ENCODE measurements around the gene STYX.

The STYX gene, protein sequence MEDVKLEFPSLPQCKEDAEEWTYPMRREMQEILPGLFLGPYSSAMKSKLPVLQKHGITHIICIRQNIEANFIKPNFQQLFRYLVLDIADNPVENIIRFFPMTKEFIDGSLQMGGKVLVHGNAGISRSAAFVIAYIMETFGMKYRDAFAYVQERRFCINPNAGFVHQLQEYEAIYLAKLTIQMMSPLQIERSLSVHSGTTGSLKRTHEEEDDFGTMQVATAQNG

DNA sequence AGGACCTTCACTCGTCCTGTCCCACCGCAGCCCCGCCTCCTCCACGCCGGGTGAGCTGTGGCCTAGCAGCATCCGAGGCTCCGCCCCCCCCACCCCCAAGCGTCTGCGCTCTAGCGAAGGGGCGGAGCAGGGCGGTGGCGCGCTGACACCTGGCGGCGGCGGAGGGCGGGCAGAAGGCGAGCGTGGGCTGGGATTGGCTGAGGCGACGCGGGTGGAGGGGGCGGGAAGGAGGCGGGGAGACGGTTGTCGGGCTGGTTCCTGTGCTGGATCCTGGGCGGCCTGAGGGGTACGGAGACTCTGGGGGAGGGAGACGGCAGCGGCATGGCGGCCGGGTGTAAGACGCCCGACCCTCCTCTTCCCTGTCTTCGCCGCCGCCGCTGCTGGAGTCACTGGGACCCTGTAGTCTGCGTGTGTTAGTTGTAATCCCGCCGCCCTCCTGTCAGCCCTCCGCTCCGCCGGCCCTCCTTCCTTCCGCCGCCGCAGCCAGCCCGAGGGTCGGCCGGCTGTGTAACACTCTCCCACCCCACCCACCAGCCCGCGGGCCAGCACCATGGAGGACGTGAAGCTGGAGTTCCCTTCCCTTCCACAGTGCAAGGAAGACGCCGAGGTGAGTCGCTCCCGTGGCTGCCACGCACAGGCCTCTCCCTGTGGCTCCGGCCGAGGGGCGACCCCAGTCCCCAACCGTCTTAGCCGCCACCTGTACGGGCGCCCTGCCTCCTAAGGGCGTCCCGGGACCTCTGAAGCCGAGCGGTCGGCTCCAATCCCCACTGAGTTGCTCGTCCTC lies at the start of gene STYX:
Gene STYX, plus strand, starts transcription at position 242 of the 784 bp plus-strand sequence. Its CDS starts 309 bp downstream, at position 551.
- H3K36me3 Mint-ChIP-seq, result peaks cover 15% of the 10 kb centered on the region
- ATAC-seq (ENCODE audit: low read depth) (peak; percentile 93), DNase-seq (ENCODE audit: low spot score in 2 of 2) (peak; percentile 82 to 94)
- no peaks in the 10 kb centered on the region for H3K9me3 Mint-ChIP-seq
- peak within 1 kb of the TSS; percentile 87 for H3K4me3 Mint-ChIP-seq
- H3K27me3 Mint-ChIP-seq, result no peaks in the 10 kb centered on the region
- H3K27ac Mint-ChIP-seq, result peak within 1 kb of the TSS; percentile 91
- H3K4me1 Mint-ChIP-seq, result peaks cover 11% of the 10 kb centered on the region

DNA sequence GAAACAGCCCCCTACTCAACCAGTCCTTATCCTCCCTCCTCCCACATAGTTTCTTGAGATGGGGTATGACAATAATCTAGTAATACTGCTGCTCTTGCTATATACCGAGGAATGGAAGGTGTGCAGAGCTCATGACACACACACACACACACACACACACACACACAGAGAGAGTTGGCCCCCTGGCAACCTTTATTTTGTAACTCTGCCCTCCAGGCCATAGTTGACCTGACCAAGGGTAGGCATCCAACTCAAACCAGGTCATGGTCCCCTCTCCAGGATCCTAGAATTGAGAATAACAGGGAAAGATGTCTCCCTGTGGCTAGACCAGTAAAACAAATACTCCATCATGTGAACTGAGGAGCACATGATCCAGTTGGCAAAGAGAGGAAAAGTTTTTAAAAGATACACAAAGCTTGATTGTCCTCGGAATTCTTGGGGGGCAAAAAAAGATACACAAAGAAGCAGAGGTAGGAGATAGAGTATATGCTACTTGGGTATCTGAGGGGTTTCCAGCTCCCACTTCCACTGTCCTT lies 45.9 kb upstream of the STYX start:
- no peaks in the 10 kb centered on the region for H3K27me3 Mint-ChIP-seq
- ATAC-seq (ENCODE audit: low read depth), result no peak
- DNase-seq (ENCODE audit: low spot score in 2 of 2), result no peak
- peak overlapping the region; percentile 10 for H3K27ac Mint-ChIP-seq
- no peak overlapping the region for H3K4me3 Mint-ChIP-seq
- H3K4me1 Mint-ChIP-seq, result peaks cover 25% of the 10 kb centered on the region
- H3K36me3 Mint-ChIP-seq, result peaks cover 4% of the 10 kb centered on the region
- H3K9me3 Mint-ChIP-seq, result no peaks in the 10 kb centered on the region

DNA sequence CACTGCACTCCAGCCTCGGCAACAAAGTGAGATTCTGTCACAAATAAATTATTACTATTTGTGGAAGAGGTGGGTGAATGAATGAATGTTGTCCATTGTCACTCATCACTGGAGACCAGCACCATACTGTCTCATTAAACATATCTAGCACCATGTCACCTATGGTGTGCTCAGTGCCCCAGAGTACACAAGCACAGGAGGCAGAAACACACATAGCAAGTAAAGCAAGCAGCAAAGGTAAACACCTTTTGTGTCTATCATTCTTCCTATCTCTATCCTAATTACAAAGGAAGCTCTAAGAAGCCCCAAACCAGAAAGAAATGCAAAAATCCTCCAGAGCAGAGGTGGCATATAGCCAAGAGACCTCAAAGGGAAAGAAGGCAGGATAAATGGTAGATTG lies 43.8 kb upstream of the STYX start:
- ATAC-seq (ENCODE audit: low read depth) (no peak), DNase-seq (ENCODE audit: low spot score in 2 of 2) (no peak)
- Mint-ChIP-seq H3K27ac (peak overlapping the region; percentile 41), H3K27me3 (no peaks in the 10 kb centered on the region), H3K9me3 (no peaks in the 10 kb centered on the region), H3K4me3 (no peak overlapping the region), H3K36me3 (peaks cover 1% of the 10 kb centered on the region), H3K4me1 (peaks cover 31% of the 10 kb centered on the region)

DNA sequence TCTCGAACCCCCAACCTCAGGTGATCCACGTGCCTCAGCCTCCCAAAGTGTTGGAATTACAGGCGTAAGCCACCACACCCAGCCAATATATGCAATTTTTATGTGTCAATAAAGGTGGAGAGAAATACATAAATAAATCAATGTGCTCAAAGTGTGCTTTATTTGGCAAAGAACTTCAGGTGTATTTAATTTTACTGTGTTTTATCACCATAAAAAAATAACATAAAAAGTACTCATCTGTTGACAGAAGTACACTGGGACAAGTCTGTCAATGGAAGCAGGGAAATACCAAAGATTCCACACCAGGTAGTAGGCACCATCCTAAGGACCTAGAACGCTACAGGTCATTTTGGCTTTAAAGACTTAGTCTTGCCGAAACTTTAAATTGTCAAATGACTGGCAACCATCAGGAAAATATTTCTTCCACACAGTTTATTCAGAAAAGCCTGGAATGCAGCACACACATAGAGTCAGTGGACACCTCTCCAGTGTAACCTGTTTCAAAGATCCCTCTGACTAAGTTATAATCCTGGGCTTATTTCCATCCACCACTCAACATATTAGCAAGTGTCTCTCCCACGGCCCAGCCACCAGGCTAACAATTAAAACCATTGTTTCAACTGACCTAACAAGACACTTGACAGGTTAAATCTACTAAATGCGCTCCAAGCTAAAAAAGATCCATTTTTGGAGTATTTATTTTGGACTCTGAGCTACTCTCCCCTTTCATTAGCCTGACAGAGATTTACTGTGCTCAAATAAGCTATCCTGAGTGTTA lies 38.8 kb upstream of the STYX start:
- Mint-ChIP-seq H3K27ac (no peak overlapping the region), H3K36me3 (peaks cover 3% of the 10 kb centered on the region), H3K9me3 (no peaks in the 10 kb centered on the region), H3K4me1 (peaks cover 48% of the 10 kb centered on the region), H3K27me3 (no peaks in the 10 kb centered on the region), H3K4me3 (no peak overlapping the region)
- ATAC-seq (ENCODE audit: low read depth) (no peak), DNase-seq (ENCODE audit: low spot score in 2 of 2) (no peak)

DNA sequence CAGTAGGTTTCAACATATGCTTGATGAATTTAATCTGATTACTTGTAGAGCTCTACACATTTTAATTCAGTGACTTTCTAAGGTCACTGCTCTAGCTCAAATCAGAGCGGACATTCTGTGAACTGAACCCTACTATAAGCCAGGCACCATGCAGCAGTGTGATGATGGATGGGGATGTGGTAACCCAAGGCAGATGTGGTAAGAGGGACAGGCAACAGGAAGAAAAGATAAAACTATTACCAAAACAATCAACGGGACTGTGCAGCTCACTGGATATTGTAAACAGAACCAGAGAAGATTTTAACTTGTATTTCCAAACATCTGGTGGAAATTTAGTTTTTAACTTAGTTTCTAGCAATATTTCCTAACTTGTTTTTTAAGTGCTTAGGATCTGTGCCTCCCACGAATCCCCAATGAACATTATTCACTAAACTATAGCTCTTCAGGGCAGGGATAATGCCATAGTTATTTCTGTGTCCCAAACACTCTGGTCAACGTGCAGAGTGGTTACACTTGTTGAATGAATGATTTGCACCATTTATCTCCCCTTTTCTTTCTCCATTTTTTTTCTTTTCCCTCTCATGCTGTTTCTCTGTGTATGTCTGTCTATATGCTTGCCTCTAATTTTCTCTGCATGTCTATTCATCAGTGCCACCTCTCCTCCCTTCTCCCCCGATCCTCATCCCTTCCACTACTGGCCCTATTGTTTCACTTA lies 37.6 kb upstream of the STYX start:
- Mint-ChIP-seq H3K4me3 (peak overlapping the region; percentile 24), H3K4me1 (peaks cover 40% of the 10 kb centered on the region), H3K27ac (no peak overlapping the region), H3K27me3 (no peaks in the 10 kb centered on the region), H3K36me3 (peaks cover 3% of the 10 kb centered on the region), H3K9me3 (no peaks in the 10 kb centered on the region)
- no peak for DNase-seq (ENCODE audit: low spot score in 2 of 2)
- ATAC-seq (ENCODE audit: low read depth), result no peak

DNA sequence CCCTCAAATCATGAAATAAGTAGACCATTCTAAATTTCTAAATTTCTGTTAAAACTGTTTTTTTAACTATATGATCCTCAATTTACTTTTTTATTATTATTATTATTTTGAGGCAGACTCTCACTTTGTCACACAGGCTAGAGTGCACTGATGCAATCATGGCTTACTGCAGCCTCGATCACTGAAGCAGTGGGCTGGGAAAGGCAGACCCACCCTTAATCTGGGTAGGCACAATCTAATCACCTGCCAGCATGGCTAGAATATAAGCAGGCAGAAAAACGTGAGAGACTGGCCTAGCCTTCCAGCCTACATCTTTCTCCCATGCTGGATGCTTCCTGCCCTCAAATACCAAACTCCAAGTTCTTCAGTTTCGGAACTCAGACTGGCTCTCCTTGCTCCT lies 36.9 kb upstream of the STYX start:
- DNase-seq (ENCODE audit: low spot score in 2 of 2) (no peak), ATAC-seq (ENCODE audit: low read depth) (no peak)
- no peaks in the 10 kb centered on the region for H3K27me3 Mint-ChIP-seq
- H3K4me3 Mint-ChIP-seq, result no peak overlapping the region
- no peaks in the 10 kb centered on the region for H3K9me3 Mint-ChIP-seq
- peaks cover 3% of the 10 kb centered on the region for H3K36me3 Mint-ChIP-seq
- peaks cover 37% of the 10 kb centered on the region for H3K4me1 Mint-ChIP-seq
- no peak overlapping the region for H3K27ac Mint-ChIP-seq

DNA sequence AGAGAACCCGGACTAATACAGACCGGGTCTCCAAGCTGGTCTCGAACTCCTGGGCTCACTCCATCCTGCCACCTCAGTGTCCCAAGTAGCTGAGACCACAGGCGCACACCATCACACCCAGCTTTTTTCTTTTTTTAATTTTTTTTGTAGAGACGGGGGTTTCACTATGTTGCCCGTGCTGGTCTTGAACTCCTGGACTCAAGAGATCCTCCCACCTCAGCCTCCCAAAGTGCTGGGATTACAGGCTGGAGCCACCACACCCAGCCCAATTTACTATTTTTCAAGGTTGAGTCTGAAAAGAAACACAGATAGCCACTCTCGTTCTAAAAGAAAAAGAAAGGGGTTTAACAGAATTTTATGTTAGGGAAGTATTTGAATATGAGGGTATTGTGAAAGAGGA lies 36.4 kb upstream of the STYX start:
- H3K9me3 Mint-ChIP-seq, result no peaks in the 10 kb centered on the region
- H3K27ac Mint-ChIP-seq, result no peak overlapping the region
- peaks cover 3% of the 10 kb centered on the region for H3K36me3 Mint-ChIP-seq

DNA sequence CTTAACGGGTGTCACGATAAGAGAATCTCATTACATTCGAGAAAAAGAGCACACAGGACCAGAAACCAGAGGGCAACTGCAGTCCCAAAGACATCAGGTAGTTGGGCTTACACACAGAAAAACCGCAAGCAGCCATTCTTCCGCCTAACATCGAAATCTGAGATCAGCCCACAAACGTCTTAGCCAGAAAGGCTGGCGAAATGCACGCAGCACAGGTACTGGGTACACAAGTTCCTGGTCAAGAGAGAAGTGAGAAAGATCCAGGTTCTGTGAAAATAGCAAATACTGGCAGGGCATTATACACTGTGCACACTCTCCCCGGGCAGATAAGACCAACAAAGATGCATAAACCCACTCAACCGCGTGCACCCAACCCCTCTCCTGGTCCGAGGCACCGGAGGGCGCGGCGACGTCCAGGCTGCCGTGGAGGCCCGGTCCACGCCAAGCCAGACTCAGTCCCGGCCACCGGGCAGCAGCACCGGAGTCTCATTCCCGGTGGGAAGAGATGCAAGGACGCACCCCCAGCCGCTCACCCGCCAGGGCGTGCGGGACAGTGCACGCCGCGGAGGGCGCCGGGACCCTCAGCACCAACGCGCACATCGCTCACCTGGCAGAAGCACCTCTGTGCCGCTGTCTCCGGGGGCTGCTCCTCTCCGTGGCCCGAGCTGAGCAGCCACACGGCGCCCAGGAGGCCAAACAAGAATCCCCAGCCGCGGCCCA lies 35.0 kb upstream of the STYX start:
- no peaks in the 10 kb centered on the region for H3K9me3 Mint-ChIP-seq
- peak; percentile 68 for ATAC-seq (ENCODE audit: low read depth)
- H3K4me3 Mint-ChIP-seq, result peak overlapping the region; percentile 98
- H3K27ac Mint-ChIP-seq, result peak overlapping the region; percentile 92
- peaks cover 2% of the 10 kb centered on the region for H3K36me3 Mint-ChIP-seq
- H3K27me3 Mint-ChIP-seq, result no peaks in the 10 kb centered on the region
- peak in 1 of 2 donors; percentile 41 for DNase-seq (ENCODE audit: low spot score in 2 of 2)
- H3K4me1 Mint-ChIP-seq, result peaks cover 34% of the 10 kb centered on the region

More for the DNA sequence above, 36.4 kb upstream of the STYX start:
- Mint-ChIP-seq H3K27me3 (no peaks in the 10 kb centered on the region), H3K4me3 (no peak overlapping the region), H3K4me1 (peaks cover 37% of the 10 kb centered on the region)
- ATAC-seq (ENCODE audit: low read depth) (no peak), DNase-seq (ENCODE audit: low spot score in 2 of 2) (no peak)

DNA sequence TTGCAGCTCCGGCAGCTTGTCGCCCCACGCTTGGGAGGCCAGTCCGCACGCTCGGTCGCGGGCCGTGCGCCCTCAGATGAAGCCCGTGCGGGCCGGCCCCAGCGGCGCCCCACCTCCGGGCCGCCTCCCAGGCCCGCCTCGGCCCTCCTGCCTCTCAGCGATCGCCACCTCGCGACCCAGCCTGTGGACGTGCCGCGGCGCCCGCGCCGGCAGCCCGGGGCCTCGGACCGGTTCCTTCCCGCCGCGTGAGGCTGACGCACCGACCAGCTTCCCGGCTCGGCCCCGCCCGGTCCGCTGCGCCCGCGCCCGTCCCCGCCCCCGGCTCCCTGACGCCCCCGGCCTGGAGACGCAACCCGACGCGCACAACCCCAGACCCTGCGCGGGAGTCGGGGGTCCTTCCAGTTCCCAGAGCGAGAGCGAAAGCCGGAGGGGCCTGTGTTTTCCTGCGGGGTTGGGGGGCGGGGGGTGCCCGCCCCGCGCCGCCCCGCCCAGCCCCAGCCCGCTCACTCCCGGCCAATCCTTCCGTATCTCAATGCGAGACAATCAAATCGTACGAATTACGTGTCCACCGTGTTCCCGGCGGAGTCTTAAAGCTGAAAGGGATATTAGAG lies 34.4 kb upstream of the STYX start, which contains the start of gene ERO1A:
Gene ERO1A, minus strand, starts transcription at position 78 of the 611 bp plus-strand sequence. Its CDS starts 77 bp downstream, at position 1.
- no peaks in the 10 kb centered on the region for H3K27me3 Mint-ChIP-seq
- peak within 1 kb of the TSS; percentile 92 for H3K27ac Mint-ChIP-seq
- peaks cover 31% of the 10 kb centered on the region for H3K4me1 Mint-ChIP-seq
- peak; percentile 68 for ATAC-seq (ENCODE audit: low read depth)
- H3K9me3 Mint-ChIP-seq, result no peaks in the 10 kb centered on the region
- peaks cover 2% of the 10 kb centered on the region for H3K36me3 Mint-ChIP-seq
- H3K4me3 Mint-ChIP-seq, result peak within 1 kb of the TSS; percentile 98
- DNase-seq (ENCODE audit: low spot score in 2 of 2), result peak; percentile 32 to 68

DNA sequence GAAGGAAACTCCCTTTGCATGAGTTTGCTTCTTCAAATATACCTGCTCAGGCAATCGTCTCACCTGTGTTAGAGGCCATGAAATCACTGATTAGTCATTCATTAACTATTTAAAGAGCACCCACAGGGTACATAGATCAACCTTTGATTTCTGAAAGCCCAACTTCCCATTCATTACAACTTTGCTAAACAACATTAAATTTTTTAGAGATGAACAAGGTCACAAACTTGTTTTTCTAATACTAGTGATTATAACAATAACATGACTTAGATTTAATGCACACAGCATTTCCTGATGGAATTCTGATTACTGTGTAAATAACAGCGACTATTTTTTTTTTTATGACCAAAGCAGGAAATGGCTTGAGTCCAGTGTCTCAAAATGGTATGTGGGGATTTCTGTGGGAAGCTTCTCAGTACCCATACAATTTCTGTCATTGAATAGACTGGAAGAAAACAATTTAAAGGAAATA lies 29.2 kb upstream of the STYX start:
- ATAC-seq (ENCODE audit: low read depth) (no peak), DNase-seq (ENCODE audit: low spot score in 2 of 2) (no peak)
- Mint-ChIP-seq H3K9me3 (no peaks in the 10 kb centered on the region), H3K36me3 (no peaks in the 10 kb centered on the region), H3K27ac (no peak overlapping the region), H3K4me3 (no peak overlapping the region), H3K27me3 (no peaks in the 10 kb centered on the region), H3K4me1 (peaks cover 3% of the 10 kb centered on the region)

DNA sequence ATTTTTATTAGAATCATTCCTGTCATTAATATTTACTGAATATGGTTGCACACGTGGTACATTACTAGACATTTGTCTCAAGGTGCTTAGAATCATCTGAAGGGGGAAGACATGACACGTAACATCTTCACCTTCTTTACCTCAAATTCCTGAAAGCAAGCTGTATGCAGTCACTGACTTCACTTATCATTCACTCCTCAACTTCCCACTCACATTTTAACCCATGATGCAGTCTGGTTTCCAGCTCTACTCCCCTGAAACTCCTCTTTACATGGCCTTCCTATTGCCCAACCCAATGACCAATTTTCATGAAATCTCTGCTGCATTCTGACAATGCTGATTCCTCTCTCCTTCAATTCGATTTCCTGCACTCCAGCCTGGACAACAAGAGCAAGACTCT lies 28.7 kb upstream of the STYX start:
- Mint-ChIP-seq H3K4me3 (no peak overlapping the region), H3K27ac (no peak overlapping the region), H3K4me1 (peaks cover 3% of the 10 kb centered on the region), H3K36me3 (no peaks in the 10 kb centered on the region), H3K9me3 (no peaks in the 10 kb centered on the region), H3K27me3 (no peaks in the 10 kb centered on the region)
- no peak for ATAC-seq (ENCODE audit: low read depth)
- DNase-seq (ENCODE audit: low spot score in 2 of 2), result no peak

DNA sequence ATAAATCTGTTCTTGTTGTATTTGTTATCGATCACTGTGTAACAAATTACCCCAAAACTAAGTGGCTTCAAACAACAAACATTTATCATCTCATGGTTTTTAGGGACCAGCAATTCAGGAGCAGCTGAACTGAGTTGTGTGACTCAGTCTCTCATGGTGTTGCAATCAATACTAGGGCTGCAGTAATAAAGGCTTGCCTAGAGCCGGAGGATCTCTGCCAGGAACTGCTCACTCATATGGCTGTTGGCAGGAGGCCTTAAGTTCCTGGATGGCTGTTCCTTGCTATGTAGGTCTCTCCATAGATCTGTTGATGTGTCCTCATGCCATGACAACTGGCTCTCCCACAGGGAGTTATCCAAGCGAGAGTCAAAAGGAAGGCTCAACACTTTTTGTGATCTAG lies 26.7 kb upstream of the STYX start:
- peaks cover 20% of the 10 kb centered on the region for H3K4me1 Mint-ChIP-seq
- H3K9me3 Mint-ChIP-seq, result no peaks in the 10 kb centered on the region
- no peak overlapping the region for H3K27ac Mint-ChIP-seq
- H3K27me3 Mint-ChIP-seq, result no peaks in the 10 kb centered on the region
- no peak overlapping the region for H3K4me3 Mint-ChIP-seq
- no peak for ATAC-seq (ENCODE audit: low read depth)
- no peak for DNase-seq (ENCODE audit: low spot score in 2 of 2)
- peaks cover 1% of the 10 kb centered on the region for H3K36me3 Mint-ChIP-seq
